H9 (cell line): ENCODE results near the gene MBP. TPM values are rescaled to one million over a fixed set of nuclear protein-coding genes. Genes with fewer than 3 reads are reported as not detected.

ENCODE experiments used
- DNase-seq: peaks from one replicate; pipeline ENCODE4 v3.0.0-alpha.2; 2017
- H2AFZ ChIP-seq: one replicate; pipeline ENCODE4 v1.6.1; 2013; ENCODE audit warnings: mild to moderate bottlenecking, low read length, control low read depth, moderate library complexity
- H2AK5ac ChIP-seq: 2 replicates; pipeline ENCODE4 v1.6.1; 2013; ENCODE audit warnings: low read length, control low read depth, mixed read lengths; ENCODE audit not compliant: insufficient read length
- H2BK120ac ChIP-seq: one replicate; pipeline ENCODE4 v1.6.1; 2013; ENCODE audit warnings: low read depth, mild to moderate bottlenecking, low read length, control low read depth, inconsistent platforms; ENCODE audit not compliant: poor library complexity, severe bottlenecking
- H2BK12ac ChIP-seq: 2 replicates; pipeline ENCODE4 v1.6.1; 2013; ENCODE audit warnings: low read length, control low read depth, mixed read lengths, low read depth; ENCODE audit not compliant: insufficient read length
- H2BK15ac ChIP-seq: 2 replicates; pipeline ENCODE4 v1.6.1; 2013; ENCODE audit warnings: low read depth, low read length, control low read depth
- H2BK20ac ChIP-seq: one replicate; pipeline ENCODE4 v1.6.1; 2013; ENCODE audit warnings: low read depth, mild to moderate bottlenecking, low read length, control low read depth, inconsistent platforms; ENCODE audit not compliant: poor library complexity, severe bottlenecking
- H2BK5ac ChIP-seq: 2 replicates; pipeline ENCODE4 v1.6.1; 2013; ENCODE audit warnings: low read length, control low read depth, mixed read lengths; ENCODE audit not compliant: insufficient read length
- H3K14ac ChIP-seq: 2 replicates; pipeline ENCODE4 v1.6.1; 2013; ENCODE audit warnings: low read length, control low read depth; ENCODE audit not compliant: insufficient read depth
- H3K18ac ChIP-seq: 2 replicates; pipeline ENCODE4 v1.6.1; 2013; ENCODE audit warnings: low read depth, mild to moderate bottlenecking, mixed read lengths, low read length, control low read depth; ENCODE audit not compliant: insufficient read length
- H3K23ac ChIP-seq: 2 replicates; pipeline ENCODE4 v1.6.1; 2013; ENCODE audit warnings: low read length, control low read depth, mixed read lengths, low read depth; ENCODE audit not compliant: insufficient read length
- H3K23me2 ChIP-seq: 2 replicates; pipeline ENCODE4 v1.6.1; 2013; ENCODE audit warnings: low read depth, mild to moderate bottlenecking, mixed read lengths, low read length, control low read depth; ENCODE audit not compliant: insufficient read length, poor library complexity, severe bottlenecking
- H3K27ac ChIP-seq: 2 replicates; pipeline ENCODE4 v1.5.1; 2013; ENCODE audit warnings: low read length, control low read depth, mixed read lengths, low read depth; ENCODE audit not compliant: insufficient read length
- H3K27me3 ChIP-seq: 2 replicates; pipeline ENCODE4 v1.6.1; 2013; ENCODE audit warnings: low read length, control low read depth, inconsistent platforms; ENCODE audit not compliant: insufficient read depth
- H3K4ac ChIP-seq: 2 replicates; pipeline ENCODE4 v1.6.1; 2013; ENCODE audit warnings: low read depth, mild to moderate bottlenecking, control low read depth, inconsistent platforms, low read length, moderate library complexity
- H3K4me1 ChIP-seq: 2 replicates; pipeline ENCODE4 v1.6.1; 2013; ENCODE audit warnings: low read length, control low read depth, inconsistent platforms; ENCODE audit not compliant: insufficient read depth
- H3K4me2 ChIP-seq: 2 replicates; pipeline ENCODE4 v1.6.1; 2013; ENCODE audit warnings: low read length, control low read depth, mixed read lengths; ENCODE audit not compliant: insufficient read length, insufficient read depth
- H3K56ac ChIP-seq: 2 replicates; pipeline ENCODE4 v1.6.1; 2013; ENCODE audit warnings: low read depth, mild to moderate bottlenecking, mixed read lengths, low read length, control low read depth; ENCODE audit not compliant: insufficient read length
- H3K79me1 ChIP-seq: 2 replicates; pipeline ENCODE4 v1.6.1; 2013; ENCODE audit warnings: low read depth, mild to moderate bottlenecking, moderate library complexity, low read length, control low read depth, inconsistent platforms; ENCODE audit not compliant: insufficient read depth, poor library complexity, severe bottlenecking
- H3K79me2 ChIP-seq: 2 replicates; pipeline ENCODE4 v1.6.1; 2013; ENCODE audit warnings: low read length, control low read depth, inconsistent platforms; ENCODE audit not compliant: insufficient read depth
- H3K9ac ChIP-seq: 2 replicates; pipeline ENCODE4 v1.6.1; 2013; ENCODE audit warnings: low read length, control low read depth, mixed read lengths; ENCODE audit not compliant: insufficient read length; ENCODE audit errors: extremely low read depth
- H3K9me3 ChIP-seq: one replicate; pipeline ENCODE4 v1.6.1; 2013; ENCODE audit warnings: low read depth, low read length, inconsistent platforms; ENCODE audit not compliant: control insufficient read depth
- H3T11ph ChIP-seq: one replicate; pipeline ENCODE4 v1.6.1; 2013; ENCODE audit warnings: mild to moderate bottlenecking, low read length, control low read depth, inconsistent platforms
- H4K20me1 ChIP-seq: one replicate; pipeline ENCODE4 v1.6.1; 2013; ENCODE audit not compliant: control insufficient read depth, insufficient read length, insufficient read depth
- H4K5ac ChIP-seq: 2 replicates; pipeline ENCODE4 v1.6.1; 2013; ENCODE audit warnings: low read depth, mild to moderate bottlenecking, mixed read lengths, low read length, control low read depth; ENCODE audit not compliant: insufficient read length
- H4K8ac ChIP-seq: replicated peaks from 2 replicates; pipeline ENCODE4 v1.6.1; 2013; ENCODE audit warnings: low read length, control low read depth, mixed read lengths, low read depth; ENCODE audit not compliant: insufficient read length
- H4K91ac ChIP-seq: 2 replicates; pipeline ENCODE4 v1.6.1; 2013; ENCODE audit warnings: low read depth, mild to moderate bottlenecking, moderate library complexity, mixed read lengths, low read length, control low read depth; ENCODE audit not compliant: insufficient read length
- H3K27ac Mint-ChIP-seq, 3 experiments: 2 replicates in 2 of 3; 3 replicates in 1 of 3; pipeline ENCODE4 v1.8.0; 2020 to 2021; ENCODE audit warnings: mixed read lengths in 3 of 3, mild to moderate bottlenecking in 1 of 3, moderate library complexity in 1 of 3
- H3K27me3 Mint-ChIP-seq: 2 replicates; pipeline ENCODE4 v1.8.0; 2021; ENCODE audit warnings: low read depth, mild to moderate bottlenecking, moderate library complexity, mixed read lengths
- H3K36me3 Mint-ChIP-seq, 3 experiments: 2 replicates in 2 of 3; 3 replicates in 1 of 3; pipeline ENCODE4 v1.8.0; 2020 to 2021; ENCODE audit warnings: low read depth in 3 of 3, mixed read lengths in 3 of 3; ENCODE audit not compliant: insufficient read depth in 1 of 3
- H3K4me1 Mint-ChIP-seq, 2 experiments: 2 replicates each; pipeline ENCODE4 v1.8.0; 2020; ENCODE audit warnings: mixed read lengths in 2 of 2
- H3K4me3 Mint-ChIP-seq, 2 experiments: 2 replicates in 1 of 2; 3 replicates in 1 of 2; pipeline ENCODE4 v1.8.0; 2020 to 2021; ENCODE audit warnings: mild to moderate bottlenecking in 2 of 2, mixed read lengths in 2 of 2, moderate library complexity in 1 of 2
- H3K9me3 Mint-ChIP-seq, 2 experiments: 2 replicates in 1 of 2; 3 replicates in 1 of 2; pipeline ENCODE4 v1.8.0; 2020; ENCODE audit warnings: mild to moderate bottlenecking in 2 of 2, mixed read lengths in 2 of 2, moderate library complexity in 1 of 2
- CTCF ChIP-seq: fragments of 200-600 bp; sonication (generic); conservative IDR thresholded peaks from 3 replicates; pipeline ENCODE4 v1.8.0; 2021; ENCODE audit warnings: antibody characterized with exemption, mild to moderate bottlenecking
- WGBS: extraction: QIAGEN DNeasy Blood & Tissue Kit; methylation state at CpG from one replicate; pipeline ENCODE4 v1.1.7; 2013; ENCODE audit warnings: missing lambda C conversion rate, low lambda C conversion rate, mixed read lengths; ENCODE audit not compliant: insufficient read length; ENCODE audit errors: extremely low coverage; 5-methylcytosine and 5-hydroxymethylcytosine counted together
- total RNA-seq: library from RNA; stranded (reverse); gene quantifications from 2 replicates; pipeline ENCODE4 v1.2.1, GENCODE V29; 2021

The MBP gene
- total RNA-seq, 1 experiment from 2014 or later: 8.6 TPM

GRCh38 chr18:76963936-76964335, 168.6 kb downstream of the MBP start:
- no peak for TF ChIP-seq CTCF
- Histone ChIP-seq H2AK5ac (no peak overlapping the region), H4K91ac (no peak overlapping the region), H3K4me2 (no peak overlapping the region), H3K4ac (no peak overlapping the region), H4K20me1 (no peaks in the 10 kb centered on the region), H3K23ac (no peak overlapping the region), H3K56ac (no peak overlapping the region), H2AFZ (no peak overlapping the region), H3K79me2 (no peaks in the 10 kb centered on the region), H3K4me1 (peaks cover 5% of the 10 kb centered on the region; the same call in 1 of the 2 replicates), H3K9me3 (peaks cover 10% of the 10 kb centered on the region), H3K18ac (no peak overlapping the region), H2BK20ac (no peak overlapping the region), H2BK15ac (no peak overlapping the region), H3K27me3 (no peaks in the 10 kb centered on the region), H3K79me1 (no peaks in the 10 kb centered on the region), H3T11ph (no peak overlapping the region), H2BK12ac (no peak overlapping the region), H2BK120ac (no peak overlapping the region), H3K27ac (no peak overlapping the region), H3K14ac (no peak overlapping the region), H4K5ac (no peak overlapping the region), H4K8ac (no peak overlapping the region), H3K9ac (no peak overlapping the region), H2BK5ac (no peak overlapping the region), H3K23me2 (no peaks in the 10 kb centered on the region)
- DNase-seq: no peak
- Mint-ChIP-seq H3K36me3 (peaks cover 31 to 43% (median 42%) of the 10 kb centered on the region in 3 experiments), H3K4me1 (peaks cover 6 to 9% of the 10 kb centered on the region in 2 experiments), H3K9me3 (peaks cover 0 to 2% of the 10 kb centered on the region in 2 experiments; a peak in 2 of 5 replicates), H3K27ac (no peak overlapping the region), H3K4me3 (no peak overlapping the region), H3K27me3 (no peaks in the 10 kb centered on the region)
- whole genome bisulfite sequencing: no CpG with 5 or more reads among the region's 2 CpGs
